Hepatocyte (in vitro differentiated cells): ENCODE measurements around the gene KDM3A.

Source experiments
- EZH2phosphoT487 ChIP-seq: fragments of 200-600 bp; sonication (generic); IDR thresholded peaks from one replicate; pipeline ENCODE4 v1.6.1; 2018; ENCODE audit warnings: antibody characterized with exemption, mild to moderate bottlenecking, low read depth, moderate library complexity; ENCODE audit not compliant: unreplicated experiment, severe bottlenecking
- TF ChIP-seq, protein P1 (sequence below): fragments of 200-600 bp; sonication (generic); IDR thresholded peaks from 2 replicates; pipeline ENCODE4 v1.5.1; 2016; ENCODE audit warnings: antibody characterized with exemption, mild to moderate bottlenecking; ENCODE audit not compliant: poor library complexity

DNA sequence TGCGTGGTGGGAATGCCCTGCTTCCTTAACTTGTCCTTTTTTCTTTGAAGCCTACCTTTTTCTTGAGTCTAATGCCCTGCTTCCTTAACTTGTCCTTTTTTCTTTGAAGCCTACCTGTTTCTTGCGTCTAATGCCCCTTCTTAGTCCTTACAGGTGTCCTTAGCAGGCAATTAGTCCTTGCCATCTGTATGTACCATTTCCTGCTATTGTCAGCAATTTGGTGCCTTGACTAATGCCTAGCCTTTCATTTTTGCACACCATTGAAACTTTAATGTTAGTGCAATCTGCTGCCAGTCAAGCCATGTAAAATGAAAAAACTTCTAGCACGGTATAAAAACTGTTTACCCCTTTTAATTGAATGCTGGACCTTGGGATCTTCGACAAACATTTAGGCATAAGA, 4.3 kb downstream of the KDM3A start:
- TF ChIP-seq, protein P1, sequence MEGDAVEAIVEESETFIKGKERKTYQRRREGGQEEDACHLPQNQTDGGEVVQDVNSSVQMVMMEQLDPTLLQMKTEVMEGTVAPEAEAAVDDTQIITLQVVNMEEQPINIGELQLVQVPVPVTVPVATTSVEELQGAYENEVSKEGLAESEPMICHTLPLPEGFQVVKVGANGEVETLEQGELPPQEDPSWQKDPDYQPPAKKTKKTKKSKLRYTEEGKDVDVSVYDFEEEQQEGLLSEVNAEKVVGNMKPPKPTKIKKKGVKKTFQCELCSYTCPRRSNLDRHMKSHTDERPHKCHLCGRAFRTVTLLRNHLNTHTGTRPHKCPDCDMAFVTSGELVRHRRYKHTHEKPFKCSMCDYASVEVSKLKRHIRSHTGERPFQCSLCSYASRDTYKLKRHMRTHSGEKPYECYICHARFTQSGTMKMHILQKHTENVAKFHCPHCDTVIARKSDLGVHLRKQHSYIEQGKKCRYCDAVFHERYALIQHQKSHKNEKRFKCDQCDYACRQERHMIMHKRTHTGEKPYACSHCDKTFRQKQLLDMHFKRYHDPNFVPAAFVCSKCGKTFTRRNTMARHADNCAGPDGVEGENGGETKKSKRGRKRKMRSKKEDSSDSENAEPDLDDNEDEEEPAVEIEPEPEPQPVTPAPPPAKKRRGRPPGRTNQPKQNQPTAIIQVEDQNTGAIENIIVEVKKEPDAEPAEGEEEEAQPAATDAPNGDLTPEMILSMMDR = no peak
- TF ChIP-seq EZH2phosphoT487 = no peak
